ENCODE results near the gene SHISAL2A. TPM values are rescaled to one million over a fixed set of nuclear protein-coding genes. Genes with fewer than 3 reads are reported as not detected.
A peak's percentile ranks its signal among the peaks of the same experiment; 100 is the strongest.
"Not testable (repeated sequence)": the region's sequence is repeated elsewhere in the genome, so short reads cannot be mapped to it uniquely, and the experiment has no call there.

The SHISAL2A gene
- total RNA-seq, 1 experiment from 2014 or later, result 0.26 TPM

DNA sequence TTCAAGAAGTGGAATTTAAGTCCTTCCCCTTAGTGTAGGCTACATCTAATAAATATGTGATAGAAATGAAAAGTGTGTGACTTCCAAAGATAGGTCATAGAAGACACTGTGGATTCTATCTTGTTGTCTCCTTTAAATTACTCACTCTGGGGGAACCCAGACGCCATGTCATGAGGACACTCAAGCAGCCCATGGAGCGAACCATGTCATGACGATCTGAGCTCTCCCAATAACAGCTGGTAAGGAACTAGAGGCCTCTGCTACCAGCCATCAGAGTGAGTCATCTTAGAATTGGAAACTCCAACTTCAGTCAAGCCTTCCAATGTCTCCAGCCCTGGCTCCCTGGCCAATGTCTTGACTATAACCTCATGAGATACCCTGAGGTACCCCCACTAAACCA is 58.9 kb downstream of the SHISAL2A start:
- H3K27me3 Mint-ChIP-seq (ENCODE audit: insufficient read depth, unreplicated experiment), result no peaks in the 10 kb centered on the region
- TF ChIP-seq, protein P1, sequence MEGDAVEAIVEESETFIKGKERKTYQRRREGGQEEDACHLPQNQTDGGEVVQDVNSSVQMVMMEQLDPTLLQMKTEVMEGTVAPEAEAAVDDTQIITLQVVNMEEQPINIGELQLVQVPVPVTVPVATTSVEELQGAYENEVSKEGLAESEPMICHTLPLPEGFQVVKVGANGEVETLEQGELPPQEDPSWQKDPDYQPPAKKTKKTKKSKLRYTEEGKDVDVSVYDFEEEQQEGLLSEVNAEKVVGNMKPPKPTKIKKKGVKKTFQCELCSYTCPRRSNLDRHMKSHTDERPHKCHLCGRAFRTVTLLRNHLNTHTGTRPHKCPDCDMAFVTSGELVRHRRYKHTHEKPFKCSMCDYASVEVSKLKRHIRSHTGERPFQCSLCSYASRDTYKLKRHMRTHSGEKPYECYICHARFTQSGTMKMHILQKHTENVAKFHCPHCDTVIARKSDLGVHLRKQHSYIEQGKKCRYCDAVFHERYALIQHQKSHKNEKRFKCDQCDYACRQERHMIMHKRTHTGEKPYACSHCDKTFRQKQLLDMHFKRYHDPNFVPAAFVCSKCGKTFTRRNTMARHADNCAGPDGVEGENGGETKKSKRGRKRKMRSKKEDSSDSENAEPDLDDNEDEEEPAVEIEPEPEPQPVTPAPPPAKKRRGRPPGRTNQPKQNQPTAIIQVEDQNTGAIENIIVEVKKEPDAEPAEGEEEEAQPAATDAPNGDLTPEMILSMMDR (IDR thresholded peaks at IDR 0.05; ENCODE audit: unreplicated experiment), result no peak
- ChIA-PET POLR2A (interaction anchor here (0.7 kb wide), 1 partner anchor 722 kb away, joined by 3 read pairs; no protein-coding TSS in a partner anchor), CTCF (interaction anchor here (0.6 kb wide), 1 partner anchor 198 kb away, joined by 3 read pairs; no protein-coding TSS in a partner anchor)
- peaks cover 8% of the 10 kb centered on the region for H3K4me1 Mint-ChIP-seq (ENCODE audit: insufficient read depth, unreplicated experiment)
- H3K27ac Mint-ChIP-seq (ENCODE audit: low read depth, unreplicated experiment), result no peak overlapping the region
- peaks cover 89% of the 10 kb centered on the region for H3K36me3 Mint-ChIP-seq (ENCODE audit: insufficient read depth, unreplicated experiment)
- DNase-seq (ENCODE audit: unreplicated experiment), result no peak
- intact Hi-C loops (cut with micrococcal nuclease), result no loop called here
- H3K4me3 Mint-ChIP-seq (ENCODE audit: unreplicated experiment), result no peak overlapping the region
- H3K9me3 Mint-ChIP-seq (ENCODE audit: unreplicated experiment), result no peaks in the 10 kb centered on the region
- BruUV-seq (replicated peaks), result no TSS peak

DNA sequence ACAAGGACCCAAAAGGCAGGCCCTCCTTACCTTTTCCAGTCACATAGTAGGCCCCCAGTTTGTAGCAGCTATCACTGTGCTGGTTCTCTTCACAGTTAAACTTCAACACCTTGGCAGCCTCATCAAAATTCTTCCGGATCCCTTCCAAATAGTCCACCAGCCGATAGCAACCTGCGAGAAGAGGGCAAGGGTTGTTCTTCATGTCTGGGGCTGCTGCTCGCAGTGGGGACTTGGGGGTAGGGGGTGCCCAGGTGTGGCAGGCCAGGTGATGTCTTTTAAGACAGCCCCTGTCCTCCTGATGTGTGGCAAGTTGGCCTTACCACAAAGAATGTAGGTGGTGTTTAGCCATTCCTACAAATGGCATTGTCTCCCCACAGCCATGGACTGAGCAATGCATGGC is 59.7 kb downstream of the SHISAL2A start:
- TF ChIP-seq, protein P1 (IDR thresholded peaks at IDR 0.05; ENCODE audit: unreplicated experiment), result no peak
- Mint-ChIP-seq H3K36me3 (ENCODE audit: insufficient read depth, unreplicated experiment) (peaks cover 86% of the 10 kb centered on the region), H3K27me3 (ENCODE audit: insufficient read depth, unreplicated experiment) (no peaks in the 10 kb centered on the region), H3K9me3 (ENCODE audit: unreplicated experiment) (no peaks in the 10 kb centered on the region), H3K4me1 (ENCODE audit: insufficient read depth, unreplicated experiment) (peaks cover 8% of the 10 kb centered on the region), H3K4me3 (ENCODE audit: unreplicated experiment) (no peak overlapping the region), H3K27ac (ENCODE audit: low read depth, unreplicated experiment) (peak overlapping the region; percentile 39)
- intact Hi-C loops (cut with micrococcal nuclease), result no loop called here
- no peak for DNase-seq (ENCODE audit: unreplicated experiment)
- no TSS peak for BruUV-seq (replicated peaks)
- CTCF ChIA-PET, result interaction anchor here (0.5 to 0.6 kb wide), 2 partner anchors 199 to 530 kb away, joined by 3 read pairs; no protein-coding TSS in a partner anchor
- POLR2A ChIA-PET, result no interaction called here

DNA sequence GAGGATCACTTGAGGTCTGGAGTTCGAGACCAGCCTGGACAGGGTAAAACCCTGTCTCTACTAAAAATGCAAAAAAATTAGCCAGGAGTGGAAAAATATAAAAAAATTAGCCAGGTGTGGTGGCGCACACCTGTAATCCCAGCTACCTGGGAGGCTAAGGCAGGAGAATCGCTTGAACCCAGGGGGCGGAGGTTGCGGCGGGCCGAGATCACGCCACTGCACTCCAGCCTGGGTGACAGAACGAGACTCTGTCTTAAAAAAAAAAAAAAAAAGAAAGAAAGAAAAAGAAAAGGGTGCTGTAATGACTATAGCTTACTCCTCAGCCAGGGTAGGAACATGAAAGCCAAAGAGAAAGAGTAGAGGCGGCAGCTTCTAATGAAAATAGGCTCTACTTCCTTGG is 60.4 kb downstream of the SHISAL2A start:
- H3K27me3 Mint-ChIP-seq (ENCODE audit: insufficient read depth, unreplicated experiment); DNase-seq (ENCODE audit: unreplicated experiment); intact Hi-C loops (cut with micrococcal nuclease); H3K9me3 Mint-ChIP-seq (ENCODE audit: unreplicated experiment); BruUV-seq (replicated peaks); H3K4me1 Mint-ChIP-seq (ENCODE audit: insufficient read depth, unreplicated experiment); H3K4me3 Mint-ChIP-seq (ENCODE audit: unreplicated experiment): not testable (repeated sequence)
- ChIA-PET CTCF (interaction anchor here (0.7 kb wide), 1 partner anchor 26 kb away, joined by 5 read pairs; no protein-coding TSS in a partner anchor), POLR2A (interaction anchor here (0.5 kb wide), 1 partner anchor 182 kb away, joined by 3 read pairs; no protein-coding TSS in a partner anchor)
- H3K36me3 Mint-ChIP-seq (ENCODE audit: insufficient read depth, unreplicated experiment), result peaks cover 86% of the 10 kb centered on the region
- peak overlapping the region; percentile 39 for H3K27ac Mint-ChIP-seq (ENCODE audit: low read depth, unreplicated experiment)

DNA sequence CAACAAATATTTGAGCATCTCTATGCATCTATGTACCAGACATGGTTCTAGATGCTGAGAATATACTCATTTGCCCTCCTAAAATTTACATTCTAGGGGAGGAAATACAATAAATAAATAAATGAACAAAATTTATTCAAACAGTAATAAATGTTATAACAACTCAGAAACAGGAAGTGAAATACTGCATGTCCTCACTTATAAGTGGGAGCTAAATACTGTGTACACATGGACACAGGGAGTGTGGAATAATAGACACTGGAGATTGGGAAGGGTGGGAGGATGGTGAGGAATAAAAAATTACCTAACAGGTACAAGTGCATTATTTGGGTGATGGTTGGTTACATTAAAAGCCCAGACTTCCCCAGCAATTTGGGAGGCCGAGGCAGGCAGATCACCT is 60.9 kb downstream of the SHISAL2A start:
- no peak for DNase-seq (ENCODE audit: unreplicated experiment)
- Mint-ChIP-seq H3K4me3 (ENCODE audit: unreplicated experiment) (no peak overlapping the region), H3K27me3 (ENCODE audit: insufficient read depth, unreplicated experiment) (no peaks in the 10 kb centered on the region), H3K27ac (ENCODE audit: low read depth, unreplicated experiment) (no peak overlapping the region), H3K36me3 (ENCODE audit: insufficient read depth, unreplicated experiment) (peaks cover 83% of the 10 kb centered on the region), H3K9me3 (ENCODE audit: unreplicated experiment) (no peaks in the 10 kb centered on the region), H3K4me1 (ENCODE audit: insufficient read depth, unreplicated experiment) (peaks cover 8% of the 10 kb centered on the region)
- no TSS peak for BruUV-seq (replicated peaks)
- TF ChIP-seq, protein P1 (IDR thresholded peaks at IDR 0.05; ENCODE audit: unreplicated experiment), result no peak
- ChIA-PET CTCF (interaction anchor here (0.7 kb wide), 2 partner anchors 27 to 34 kb away, joined by 3 to 5 read pairs; no protein-coding TSS in a partner anchor), POLR2A (interaction anchor here (0.5 kb wide), 1 partner anchor 183 kb away, joined by 3 read pairs; no protein-coding TSS in a partner anchor)
- intact Hi-C loops (cut with micrococcal nuclease), result no loop called here
